Dermis microvascular lymphatic vessel endothelial cell (primary cell): ENCODE results near the gene LYG1. TPM values are rescaled to one million over a fixed set of nuclear protein-coding genes. Genes with fewer than 3 reads are reported as not detected.
"Not testable (repeated sequence)": the region's sequence is repeated elsewhere in the genome, so short reads cannot be mapped to it uniquely, and the experiment has no call there.

Experiments used
- DNase-seq, 2 donors: peaks; one replicate each; pipeline versions ENCODE4 v3.0.0 to v3.0.0-alpha.2; 2010; ENCODE audit warnings: low read depth in 2 of 2
- total RNA-seq: library from RNA; depleted of rRNA; stranded (reverse); fragments of >200 nt; gene quantifications from 2 replicates; pipeline ENCODE4 v1.2.1, GENCODE V29; 2014

Gene LYG1
- total RNA-seq = 0.13 and 0.51 TPM in 2 replicates

- DNase-seq = not testable (repeated sequence)
These were observed at the start of gene LYG1 for GRCh38 chr2:99301097-99301496. Gene LYG1 (minus strand): TSS chr2:99301197. CDS start chr2:99295670, 5,527 bp downstream.

- no peak for DNase-seq
These were observed 49.2 kb upstream of the LYG1 start for GRCh38 chr2:99350194-99350593.

GRCh38 chr2:99348173-99348572, 47.2 kb upstream of the LYG1 start:
- DNase-seq = no peak

GRCh38 chr2:99346218-99346617, 45.2 kb upstream of the LYG1 start:
- no peak for DNase-seq

GRCh38 chr2:99345446-99345845, 44.4 kb upstream of the LYG1 start:
- not testable (repeated sequence) for DNase-seq

GRCh38 chr2:99342536-99342935, 41.5 kb upstream of the LYG1 start:
- no peak for DNase-seq

- DNase-seq = no peak
These were observed 39.8 kb upstream of the LYG1 start for GRCh38 chr2:99340669-99341236.

GRCh38 chr2:99338029-99338585, 37.1 kb upstream of the LYG1 start:
- DNase-seq = peak in 1 of 2 donors; percentile 29

GRCh38 chr2:99337113-99338028, 36.4 kb upstream of the LYG1 start, which contains the start of gene EIF5B:
Gene EIF5B (plus strand): TSS chr2:99337389. CDS start chr2:99337555, 166 bp downstream.
- DNase-seq = peak; percentile 91 to 98

GRCh38 chr2:99336804-99337112, 35.8 kb upstream of the LYG1 start:
- no peak for DNase-seq

- DNase-seq = peak; percentile 99 to 100
These were observed 35.2 kb upstream of the LYG1 start, which contains the start of gene TXNDC9 for GRCh38 chr2:99335911-99336803. Gene TXNDC9 (minus strand): TSS chr2:99336333. CDS start chr2:99333210, 3,123 bp downstream.

- no peak for DNase-seq
These were observed 24.4 kb upstream of the LYG1 start for GRCh38 chr2:99325384-99325783.

- not testable (repeated sequence) for DNase-seq
These were observed 16.8 kb upstream of the LYG1 start for GRCh38 chr2:99317873-99318200.

GRCh38 chr2:99317161-99317872, 16.3 kb upstream of the LYG1 start:
- peak in 1 of 2 donors; percentile 33 for DNase-seq

- no peak for DNase-seq
These were observed 1.4 kb downstream of the LYG1 start for GRCh38 chr2:99299580-99299979.

- DNase-seq = no peak
These were observed 3.0 kb downstream of the LYG1 start for GRCh38 chr2:99297994-99298393.

GRCh38 chr2:99285526-99285925, 15.5 kb downstream of the LYG1 start:
- DNase-seq = no peak

GRCh38 chr2:99279969-99280695, 20.9 kb downstream of the LYG1 start:
- no peak for DNase-seq

- no peak for DNase-seq
These were observed 22.2 kb downstream of the LYG1 start for GRCh38 chr2:99278793-99279291.

- not testable (repeated sequence) for DNase-seq
These were observed 22.7 kb downstream of the LYG1 start for GRCh38 chr2:99278195-99278765.
